Esophagus muscularis mucosa (tissue), 4 donors: ENCODE results near the gene CCNYL1.

Experiments
- EP300 ChIP-seq: sonication (generic); formaldehyde crosslinking; IDR thresholded peaks from one replicate; pipeline ENCODE4 v1.6.1; 2017; ENCODE audit warnings: antibody characterized with exemption
- POLR2A ChIP-seq: fragments of 450-650 bp; IDR thresholded peaks from one replicate; pipeline ENCODE4 v1.6.1; 2017; ENCODE audit warnings: antibody characterized with exemption, moderate library complexity, mild to moderate bottlenecking, low read depth
- POLR2AphosphoS5 ChIP-seq, 2 donors: sonication (generic); formaldehyde crosslinking; IDR thresholded peaks; one replicate each; pipeline ENCODE4 v1.6.1; 2017; ENCODE audit warnings: antibody characterized with exemption in 2 of 2
- TF ChIP-seq, protein P1 (sequence below), 3 experiments: fragments of 200-600 bp in 2 of 3; fragments of 450-650 bp in 1 of 3; sonication (generic) in 2 of 3; IDR thresholded peaks; one replicate each; pipeline ENCODE4 v1.5.1; 2017 to 2019; ENCODE audit warnings: antibody characterized with exemption in 3 of 3, mild to moderate bottlenecking in 2 of 3, moderate library complexity in 1 of 3

DNA sequence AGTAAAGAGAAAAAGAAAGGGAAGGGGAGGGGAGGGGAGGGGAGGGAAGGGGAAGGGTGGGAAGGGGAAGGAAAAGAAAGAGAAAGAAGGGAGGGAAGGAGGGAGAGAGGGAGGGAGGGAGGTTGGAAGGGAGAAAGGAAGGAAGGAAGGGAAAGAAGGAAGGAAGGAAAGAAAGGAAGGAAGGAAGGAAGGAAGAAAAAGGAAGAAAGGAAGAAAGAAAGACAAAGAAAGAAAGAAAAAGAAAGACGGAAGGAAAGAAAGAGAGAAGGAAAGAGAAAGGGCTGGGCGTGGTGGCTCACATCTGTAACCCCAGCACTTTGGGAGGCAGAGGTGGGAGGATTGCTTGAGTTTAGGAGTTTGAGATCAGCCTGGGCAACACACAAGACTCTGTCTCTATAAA lies 24.6 kb upstream of the CCNYL1 start:
- TF ChIP-seq POLR2AphosphoS5 (IDR thresholded peaks at IDR 0.05), result no peak
- TF ChIP-seq, protein P1, sequence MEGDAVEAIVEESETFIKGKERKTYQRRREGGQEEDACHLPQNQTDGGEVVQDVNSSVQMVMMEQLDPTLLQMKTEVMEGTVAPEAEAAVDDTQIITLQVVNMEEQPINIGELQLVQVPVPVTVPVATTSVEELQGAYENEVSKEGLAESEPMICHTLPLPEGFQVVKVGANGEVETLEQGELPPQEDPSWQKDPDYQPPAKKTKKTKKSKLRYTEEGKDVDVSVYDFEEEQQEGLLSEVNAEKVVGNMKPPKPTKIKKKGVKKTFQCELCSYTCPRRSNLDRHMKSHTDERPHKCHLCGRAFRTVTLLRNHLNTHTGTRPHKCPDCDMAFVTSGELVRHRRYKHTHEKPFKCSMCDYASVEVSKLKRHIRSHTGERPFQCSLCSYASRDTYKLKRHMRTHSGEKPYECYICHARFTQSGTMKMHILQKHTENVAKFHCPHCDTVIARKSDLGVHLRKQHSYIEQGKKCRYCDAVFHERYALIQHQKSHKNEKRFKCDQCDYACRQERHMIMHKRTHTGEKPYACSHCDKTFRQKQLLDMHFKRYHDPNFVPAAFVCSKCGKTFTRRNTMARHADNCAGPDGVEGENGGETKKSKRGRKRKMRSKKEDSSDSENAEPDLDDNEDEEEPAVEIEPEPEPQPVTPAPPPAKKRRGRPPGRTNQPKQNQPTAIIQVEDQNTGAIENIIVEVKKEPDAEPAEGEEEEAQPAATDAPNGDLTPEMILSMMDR (IDR thresholded peaks at IDR 0.05), result no peak
- no peak for TF ChIP-seq POLR2A
- no peak for TF ChIP-seq EP300
